Tibial artery (tissue), 4 donors: ENCODE measurements around the gene SUN5.
A peak's percentile ranks its signal among the peaks of the same experiment; 100 is the strongest.

Experiments used
- DNase-seq, 2 donors: peaks; one replicate each; pipeline ENCODE4 v3.0.0-alpha.2; 2019
- H3K27ac ChIP-seq, 2 donors: fragments of 200-600 bp; sonication (generic) in 1 of 2; 1 replicate in 1 of 2; 2 replicates in 1 of 2; pipeline ENCODE4 v1.5.1; 2018 to 2019; ENCODE audit warnings: mild to moderate bottlenecking in 1 of 2
- H3K27me3 ChIP-seq, 2 donors: fragments of 200-600 bp; sonication (generic) in 1 of 2; one replicate each; pipeline versions ENCODE4 v1.5.1 to v1.6.0; 2016 to 2019
- H3K36me3 ChIP-seq, 3 donors: fragments of 200-600 bp; sonication (generic) in 2 of 3; one replicate each; pipeline ENCODE4 v1.5.1; 2016 to 2019; ENCODE audit warnings: mild to moderate bottlenecking in 2 of 3
- H3K4me1 ChIP-seq, 4 donors: fragments of 200-600 bp; sonication (generic) in 2 of 4; 1 replicate in 3 of 4; 2 replicates in 1 of 4; pipeline ENCODE4 v1.5.1; 2016 to 2019
- H3K4me3 ChIP-seq, 2 donors: fragments of 200-600 bp; sonication (generic) in 1 of 2; 1 replicate in 1 of 2; 2 replicates in 1 of 2; pipeline ENCODE4 v1.5.1; 2018 to 2019; ENCODE audit warnings: mild to moderate bottlenecking in 2 of 2
- H3K9me3 ChIP-seq, 3 donors: fragments of 200-600 bp; sonication (generic) in 1 of 3; one replicate each; pipeline ENCODE4 v1.5.1; 2016 to 2019
- intact Hi-C: fragments of 100-400 bp; cut with DNase I; formaldehyde crosslinking; loops from one replicate; pipeline ENCODE4 v1.15.0; 2023; ENCODE audit warnings: low total_unique reads
- TF ChIP-seq, protein P1 (sequence below), 2 experiments: fragments of 200-600 bp in 1 of 2; fragments of 450-650 bp in 1 of 2; IDR thresholded peaks; one replicate each; pipeline ENCODE4 v1.5.1; 2017 to 2019; ENCODE audit warnings: antibody characterized with exemption in 2 of 2, mild to moderate bottlenecking in 1 of 2, moderate library complexity in 1 of 2

Gene SUN5

DNA sequence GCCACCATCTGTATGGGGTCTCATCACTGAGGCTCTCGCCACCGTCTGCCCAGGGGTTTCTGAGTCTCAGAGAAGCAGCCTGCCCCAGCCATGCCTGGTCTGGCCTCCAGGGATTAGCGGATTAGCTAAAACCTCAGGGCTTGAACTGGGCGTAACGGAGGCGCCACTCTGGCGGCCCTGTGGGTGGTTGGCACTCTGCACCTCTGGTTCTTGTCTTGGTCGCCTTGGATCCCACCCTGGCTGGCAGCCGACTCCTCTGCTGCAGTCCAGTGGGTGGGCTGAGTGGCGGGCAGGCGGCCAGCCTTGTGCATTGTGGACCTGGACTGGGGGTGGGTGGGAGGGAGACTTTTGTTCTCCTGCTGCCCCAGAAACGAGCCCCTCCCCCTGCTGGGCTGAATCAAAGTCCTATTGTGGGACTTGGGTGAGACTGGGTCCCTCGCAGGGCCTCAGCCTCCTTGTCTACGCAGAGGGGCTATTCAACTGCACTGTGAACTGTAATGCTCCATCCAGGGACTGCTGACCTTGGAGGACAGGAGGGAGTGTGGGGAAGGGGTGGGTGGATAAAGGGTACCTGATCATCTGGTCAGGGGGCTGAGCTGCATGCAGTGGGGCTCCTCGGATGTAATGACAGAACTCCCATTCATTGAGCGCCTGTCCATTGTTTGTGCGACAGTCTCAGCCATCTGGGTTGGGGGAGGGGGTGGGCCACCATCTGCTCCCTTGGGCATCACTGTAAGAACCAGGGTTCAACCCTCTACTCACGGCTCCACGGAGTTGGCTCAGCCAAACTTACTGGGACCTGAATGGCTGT is 23.9 kb downstream of the SUN5 start:
- H3K36me3 ChIP-seq = no peaks in the 10 kb centered on the region
- intact Hi-C loops = no loop called here
- no peaks in the 10 kb centered on the region for H3K4me1 ChIP-seq
- H3K27me3 ChIP-seq = peaks cover 0 to 23% of the 10 kb centered on the region in 2 donors
- H3K9me3 ChIP-seq = no peaks in the 10 kb centered on the region
- TF ChIP-seq, protein P1, sequence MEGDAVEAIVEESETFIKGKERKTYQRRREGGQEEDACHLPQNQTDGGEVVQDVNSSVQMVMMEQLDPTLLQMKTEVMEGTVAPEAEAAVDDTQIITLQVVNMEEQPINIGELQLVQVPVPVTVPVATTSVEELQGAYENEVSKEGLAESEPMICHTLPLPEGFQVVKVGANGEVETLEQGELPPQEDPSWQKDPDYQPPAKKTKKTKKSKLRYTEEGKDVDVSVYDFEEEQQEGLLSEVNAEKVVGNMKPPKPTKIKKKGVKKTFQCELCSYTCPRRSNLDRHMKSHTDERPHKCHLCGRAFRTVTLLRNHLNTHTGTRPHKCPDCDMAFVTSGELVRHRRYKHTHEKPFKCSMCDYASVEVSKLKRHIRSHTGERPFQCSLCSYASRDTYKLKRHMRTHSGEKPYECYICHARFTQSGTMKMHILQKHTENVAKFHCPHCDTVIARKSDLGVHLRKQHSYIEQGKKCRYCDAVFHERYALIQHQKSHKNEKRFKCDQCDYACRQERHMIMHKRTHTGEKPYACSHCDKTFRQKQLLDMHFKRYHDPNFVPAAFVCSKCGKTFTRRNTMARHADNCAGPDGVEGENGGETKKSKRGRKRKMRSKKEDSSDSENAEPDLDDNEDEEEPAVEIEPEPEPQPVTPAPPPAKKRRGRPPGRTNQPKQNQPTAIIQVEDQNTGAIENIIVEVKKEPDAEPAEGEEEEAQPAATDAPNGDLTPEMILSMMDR (IDR thresholded peaks at IDR 0.05) = no peak
- no peak overlapping the region for H3K4me3 ChIP-seq
- peak in 1 of 2 donors; percentile 61 for DNase-seq
- no peak overlapping the region for H3K27ac ChIP-seq

DNA sequence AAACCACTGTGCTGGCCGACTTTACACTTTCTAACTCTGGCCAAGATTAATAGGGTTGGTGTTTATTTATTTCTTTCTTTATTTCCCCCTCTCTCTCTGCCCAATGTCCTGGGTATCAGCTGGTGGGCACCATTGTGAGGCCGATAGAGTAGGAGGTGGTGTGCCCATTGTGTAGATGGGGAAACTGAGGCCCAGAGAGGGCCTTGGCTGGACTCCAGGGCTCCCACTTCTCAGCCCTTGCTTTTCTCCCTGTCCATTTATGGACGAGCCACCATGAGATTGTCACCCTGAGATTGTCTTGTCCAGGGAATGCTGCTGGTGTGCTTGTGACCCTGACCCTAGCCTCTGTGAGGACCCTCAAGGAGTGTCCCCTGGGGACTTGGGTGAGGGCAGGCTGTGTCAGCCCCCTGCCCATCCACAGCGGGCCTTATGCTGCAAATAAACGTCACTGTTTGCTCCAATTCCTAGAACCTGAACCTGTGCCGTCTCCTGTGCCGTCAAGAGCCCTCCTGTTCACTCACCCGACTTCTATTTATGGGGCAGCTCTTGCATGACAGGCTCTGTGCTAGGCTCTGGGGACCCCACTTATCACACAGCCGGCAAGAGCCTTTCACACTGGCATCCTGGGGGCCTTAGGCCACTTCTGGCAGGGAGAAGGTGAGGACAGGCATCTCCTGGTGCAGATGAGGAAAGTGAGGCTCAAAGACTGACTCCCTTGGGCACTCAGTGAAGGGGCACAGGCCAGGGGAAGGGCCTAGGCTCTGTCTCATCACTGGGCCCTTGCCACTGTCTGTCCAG is 24.8 kb downstream of the SUN5 start:
- Histone ChIP-seq H3K4me3 (no peak overlapping the region), H3K27me3 (peaks cover 0 to 16% of the 10 kb centered on the region in 2 donors), H3K9me3 (no peaks in the 10 kb centered on the region), H3K4me1 (no peaks in the 10 kb centered on the region), H3K36me3 (no peaks in the 10 kb centered on the region), H3K27ac (no peak overlapping the region)
- peak in 1 of 2 donors; percentile 44 for DNase-seq
- TF ChIP-seq, protein P1 (IDR thresholded peaks at IDR 0.05) = no peak
- intact Hi-C loops = no loop called here

DNA sequence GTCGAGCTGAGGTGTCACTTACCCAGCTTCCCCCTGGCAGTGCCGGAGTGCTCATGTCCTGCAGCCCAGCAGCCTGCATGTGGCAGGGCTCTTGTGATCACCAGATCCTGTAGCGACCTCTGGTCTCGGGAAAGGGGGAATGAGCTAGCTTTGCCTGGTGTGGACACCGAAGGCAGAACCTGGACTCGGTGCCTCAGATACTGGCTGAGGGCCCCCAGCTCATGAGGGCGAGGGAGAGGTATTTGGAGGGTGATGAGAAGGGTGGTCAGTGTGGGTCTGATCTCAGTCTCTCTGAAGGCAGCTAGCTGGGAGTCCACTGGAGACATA is 26.3 kb downstream of the SUN5 start:
- TF ChIP-seq, protein P1 (IDR thresholded peaks at IDR 0.05) = no peak
- no peaks in the 10 kb centered on the region for H3K4me1 ChIP-seq
- no peaks in the 10 kb centered on the region for H3K9me3 ChIP-seq
- DNase-seq = no peak
- H3K4me3 ChIP-seq = no peak overlapping the region
- peaks cover 0 to 16% of the 10 kb centered on the region in 2 donors for H3K27me3 ChIP-seq
- intact Hi-C loops = no loop called here
- no peaks in the 10 kb centered on the region for H3K36me3 ChIP-seq
- H3K27ac ChIP-seq = no peak overlapping the region

DNA sequence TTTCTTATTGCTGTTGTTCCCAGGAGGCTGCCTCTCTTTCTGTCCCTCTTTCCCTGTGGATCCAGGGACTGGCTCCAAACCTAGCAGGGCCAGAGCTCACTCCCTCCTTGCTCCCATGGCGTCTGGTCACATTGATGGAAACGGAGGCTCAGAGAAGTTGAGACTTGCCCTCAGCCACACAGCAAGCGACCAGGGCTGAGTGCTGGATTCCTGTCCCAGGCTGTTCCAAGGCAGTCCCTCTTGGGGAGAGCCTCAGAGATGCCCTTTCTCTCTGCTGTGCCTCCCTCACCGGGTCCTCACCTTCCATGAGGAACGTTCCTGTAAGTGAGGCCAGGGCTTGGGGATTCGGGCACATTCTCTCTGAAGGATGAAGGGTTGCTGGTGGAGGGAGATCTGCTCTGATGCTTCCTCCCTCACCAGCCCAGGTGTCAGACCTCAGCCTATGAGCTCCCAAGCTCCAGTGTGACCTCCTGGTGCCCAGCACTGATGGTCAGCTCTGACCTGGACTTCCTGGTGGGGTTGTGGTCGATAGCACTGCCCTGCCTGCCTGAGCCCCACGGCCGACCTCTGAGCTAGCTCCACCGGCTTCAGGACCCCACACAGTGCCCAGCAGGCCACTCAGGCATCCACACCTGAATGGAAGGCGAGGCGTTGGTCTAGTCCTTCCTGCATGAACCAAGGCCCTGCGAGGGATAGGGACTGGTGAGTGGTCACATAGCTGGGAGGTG is 26.8 kb downstream of the SUN5 start:
- H3K27ac ChIP-seq = no peak overlapping the region
- no peak overlapping the region for H3K4me3 ChIP-seq
- peaks cover 0 to 16% of the 10 kb centered on the region in 2 donors for H3K27me3 ChIP-seq
- peak in 1 of 2 donors; percentile 48 for DNase-seq
- H3K9me3 ChIP-seq = no peaks in the 10 kb centered on the region
- H3K4me1 ChIP-seq = no peaks in the 10 kb centered on the region
- H3K36me3 ChIP-seq = no peaks in the 10 kb centered on the region
- TF ChIP-seq, protein P1 (IDR thresholded peaks at IDR 0.05) = no peak
- intact Hi-C loops = no loop called here

DNA sequence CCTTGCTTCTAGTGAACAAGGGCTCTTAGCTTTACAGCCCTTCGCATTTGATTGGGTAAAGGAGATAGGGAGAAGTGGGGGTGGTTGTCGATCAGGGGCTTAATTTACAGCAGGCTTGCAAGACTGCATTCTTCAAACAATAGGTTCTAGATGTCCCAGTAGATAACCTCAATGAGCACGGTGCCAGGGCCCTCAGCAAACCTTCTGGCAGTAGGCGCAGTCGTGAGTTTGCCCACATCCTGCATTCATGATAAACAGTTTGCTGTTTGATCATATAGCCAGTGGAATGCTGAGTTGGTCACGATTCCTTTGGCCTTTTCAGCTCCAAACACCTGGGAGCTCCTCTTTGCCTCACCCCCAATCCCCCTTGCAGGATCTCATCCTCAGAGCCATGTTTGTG is 27.5 kb downstream of the SUN5 start:
- peak in 1 of 2 donors; percentile 31 for DNase-seq
- Histone ChIP-seq H3K4me1 (no peaks in the 10 kb centered on the region), H3K36me3 (no peaks in the 10 kb centered on the region), H3K27me3 (peaks cover 0 to 16% of the 10 kb centered on the region in 2 donors), H3K27ac (no peak overlapping the region), H3K9me3 (no peaks in the 10 kb centered on the region), H3K4me3 (no peak overlapping the region)
- TF ChIP-seq, protein P1 (IDR thresholded peaks at IDR 0.05) = no peak
- intact Hi-C loops = no loop called here
